CD1c-positive myeloid dendritic cell (primary cell): ENCODE measurements around the gene PRSS57.
A peak's percentile ranks its signal among the peaks of the same experiment; 100 is the strongest.
"Not testable (repeated sequence)": the region's sequence is repeated elsewhere in the genome, so short reads cannot be mapped to it uniquely, and the experiment has no call there.

Experiments used
- DNase-seq: peaks from one replicate; pipeline ENCODE4 v3.0.0-alpha.2; 2016; ENCODE audit errors: extremely low spot score

The PRSS57 gene

DNA sequence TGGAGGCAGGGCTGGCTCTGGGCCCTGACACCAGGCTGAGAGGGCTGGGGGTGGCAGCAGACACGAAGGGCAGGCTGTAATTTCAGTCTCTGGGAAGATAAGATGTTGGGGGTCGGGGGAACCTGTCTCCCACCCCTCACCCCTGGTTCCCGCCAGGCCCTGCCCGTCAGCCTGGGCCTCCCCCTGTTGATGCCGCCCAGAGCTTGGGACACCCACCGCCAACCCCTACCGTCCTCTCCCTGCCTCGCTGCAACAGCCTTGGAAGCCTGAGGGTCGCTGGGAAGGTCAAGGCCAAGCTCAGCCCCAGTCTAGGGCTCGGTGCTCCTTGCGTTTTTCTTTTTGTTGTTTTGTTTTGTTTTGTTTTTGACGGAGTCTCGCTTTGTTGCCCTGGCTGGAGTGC is 28.0 kb upstream of the PRSS57 start:
- no peak for DNase-seq

DNA sequence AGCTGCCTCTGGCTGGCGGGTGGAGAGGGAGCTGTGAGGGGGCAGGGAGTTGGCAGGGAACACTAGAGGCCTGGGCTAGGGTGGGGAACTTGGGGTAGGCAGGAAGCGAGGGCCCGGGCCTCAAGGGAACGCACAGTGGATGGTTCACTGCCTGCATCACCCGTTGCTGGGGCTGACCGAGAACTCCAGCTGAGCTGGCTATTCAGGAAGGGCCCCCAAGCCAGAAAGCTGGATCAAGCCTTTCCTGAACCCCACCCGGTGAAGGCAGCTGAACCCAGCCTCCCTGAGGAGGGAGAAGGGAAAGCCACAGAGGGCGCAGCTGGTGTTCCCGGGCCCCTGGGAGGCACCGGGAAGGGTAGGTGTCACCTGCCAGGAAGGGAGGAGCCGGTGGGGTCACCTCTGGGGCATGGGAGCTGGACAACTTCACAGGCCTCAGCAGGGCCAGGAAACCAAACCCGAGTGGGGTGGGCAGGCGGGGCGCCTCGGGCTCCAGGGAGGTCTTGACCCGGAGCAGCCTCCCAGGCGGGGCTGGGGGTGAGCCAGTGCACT is 27.4 kb upstream of the PRSS57 start:
- DNase-seq = no peak

DNA sequence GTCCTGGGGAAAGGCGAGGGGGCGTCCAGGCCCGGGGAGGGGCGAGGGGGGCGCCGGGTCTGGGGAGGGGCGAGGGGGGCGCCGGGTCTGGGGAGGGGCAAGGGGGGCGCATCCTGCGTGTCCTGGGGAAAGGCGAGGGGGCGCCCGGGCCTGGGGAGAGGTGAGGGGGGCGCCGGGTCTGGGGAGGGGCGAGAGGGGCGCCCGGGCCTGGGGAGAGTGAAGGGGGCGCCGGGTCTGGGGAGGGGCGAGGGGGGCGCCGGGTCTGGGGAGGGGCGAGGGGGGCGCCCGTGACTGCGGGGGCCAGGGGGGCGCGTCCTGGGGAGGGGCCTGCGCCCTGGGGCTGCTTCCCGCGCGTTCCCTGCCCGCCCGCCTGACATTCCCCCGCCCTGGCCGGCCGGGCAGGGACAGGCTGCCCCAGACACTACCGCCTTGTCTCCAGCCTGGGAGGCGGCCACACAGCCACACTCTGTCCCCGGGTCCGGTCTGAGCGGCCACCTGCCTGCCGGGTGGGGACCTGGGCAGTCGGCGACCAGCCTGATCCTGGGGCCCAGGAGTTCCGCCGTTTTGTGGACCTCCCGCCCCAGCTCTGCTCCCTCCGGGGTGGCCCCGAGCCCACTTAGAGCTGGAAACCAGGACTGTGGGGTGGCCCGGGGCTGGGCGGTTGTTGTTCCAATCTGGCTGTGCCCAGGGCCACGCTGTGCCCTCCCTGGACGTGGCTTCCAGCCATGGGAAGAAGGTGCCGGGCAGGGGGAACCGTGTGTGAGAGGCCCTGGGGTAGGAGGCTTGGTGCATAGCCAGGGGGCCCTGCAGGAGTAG is 25.3 kb upstream of the PRSS57 start:
- DNase-seq = no peak

DNA sequence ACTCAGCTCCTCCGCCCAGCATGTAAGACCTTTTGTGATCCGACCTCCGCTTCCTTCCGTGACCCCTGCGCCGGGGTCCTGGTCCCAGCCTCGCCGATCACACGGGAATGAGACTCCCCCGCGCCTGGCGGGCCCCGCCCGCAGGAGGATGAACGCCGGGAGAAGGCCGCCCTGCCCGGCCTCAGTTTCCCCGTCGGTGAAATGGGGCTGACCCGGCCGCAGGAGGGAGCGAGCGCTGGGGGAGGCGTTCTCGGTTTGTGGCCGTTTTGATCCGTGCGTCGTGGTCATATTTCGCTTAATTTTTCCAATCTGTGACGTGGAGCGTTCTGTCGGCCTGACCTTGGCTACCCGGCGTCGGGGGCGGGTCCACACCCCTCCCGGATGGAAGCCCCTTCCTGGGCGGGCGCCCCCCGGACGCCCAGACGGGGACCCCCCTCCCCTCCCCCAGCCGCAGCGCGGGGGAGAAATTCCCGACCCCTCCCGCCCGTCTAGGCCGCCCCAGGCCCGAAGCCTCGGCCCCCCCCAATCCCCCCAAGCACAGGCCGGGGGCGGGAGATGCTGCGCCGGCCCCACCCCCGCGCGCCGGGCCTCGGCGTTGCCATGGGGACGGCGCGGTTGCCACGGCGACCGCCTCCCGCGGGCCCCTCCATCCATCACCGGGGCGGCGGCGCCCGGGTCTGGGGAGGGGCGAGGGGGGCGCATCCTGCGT is 24.5 kb upstream of the PRSS57 start:
- DNase-seq = no peak

DNA sequence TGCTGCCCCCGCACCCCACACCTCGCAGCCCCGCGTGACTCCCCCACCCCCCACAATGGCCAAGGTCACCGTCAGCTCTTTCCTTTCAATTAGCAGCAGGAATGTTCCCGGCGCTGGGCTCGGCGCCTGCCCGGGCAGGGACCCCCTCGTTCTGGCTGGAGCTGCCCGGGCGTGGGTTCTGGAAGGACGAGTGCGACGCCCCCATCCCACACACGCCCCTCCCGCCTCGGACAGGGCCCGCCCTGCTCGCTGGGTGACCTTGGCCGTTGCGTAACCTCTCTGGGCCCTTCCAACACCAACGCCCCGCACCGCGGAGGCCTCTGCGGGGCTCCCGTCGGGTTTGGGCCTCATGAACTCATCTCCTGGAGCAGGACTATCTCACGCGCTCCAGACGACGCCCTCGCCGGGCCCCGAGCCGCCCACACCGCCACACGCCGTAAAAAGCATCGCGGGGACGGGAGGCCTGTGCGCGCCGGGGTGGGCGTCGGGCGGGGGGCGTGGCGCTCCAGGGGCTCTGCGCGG is 23.8 kb upstream of the PRSS57 start:
- DNase-seq = peak; percentile 17

DNA sequence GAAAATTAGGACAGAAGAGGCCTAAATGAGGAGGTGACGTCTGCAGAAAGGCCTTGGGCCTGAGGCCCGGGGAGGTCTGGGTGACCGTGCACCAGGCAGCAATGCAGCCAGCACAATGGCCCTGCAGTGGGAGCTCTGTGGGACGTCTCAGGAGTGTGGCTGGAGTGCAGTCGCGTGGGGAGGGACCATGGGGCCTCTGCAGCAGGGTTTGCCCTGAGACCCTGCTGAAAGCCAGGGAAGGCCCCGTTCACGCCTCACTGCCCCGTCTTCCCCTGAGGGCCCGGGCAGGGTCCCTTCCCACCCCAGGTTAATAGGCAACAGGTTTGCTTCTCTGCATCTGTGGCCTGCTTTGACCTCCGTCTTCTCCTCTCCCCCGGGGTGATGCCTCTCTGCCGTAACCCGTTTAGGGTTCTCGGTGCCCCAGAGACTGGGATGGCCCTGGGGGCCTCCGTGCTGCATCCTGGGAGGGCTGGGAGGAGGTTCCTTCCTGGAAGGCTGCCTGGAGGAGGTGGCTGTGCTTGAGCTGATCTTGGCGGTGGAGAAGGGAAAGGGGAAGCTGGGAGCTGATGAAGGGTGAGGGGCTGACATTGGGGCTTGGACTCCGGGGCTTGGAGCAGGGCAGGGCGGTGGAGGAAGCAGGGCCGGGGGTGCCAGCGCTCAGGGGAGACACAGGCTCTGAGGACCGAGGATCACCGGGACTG is 23.1 kb upstream of the PRSS57 start:
- no peak for DNase-seq

DNA sequence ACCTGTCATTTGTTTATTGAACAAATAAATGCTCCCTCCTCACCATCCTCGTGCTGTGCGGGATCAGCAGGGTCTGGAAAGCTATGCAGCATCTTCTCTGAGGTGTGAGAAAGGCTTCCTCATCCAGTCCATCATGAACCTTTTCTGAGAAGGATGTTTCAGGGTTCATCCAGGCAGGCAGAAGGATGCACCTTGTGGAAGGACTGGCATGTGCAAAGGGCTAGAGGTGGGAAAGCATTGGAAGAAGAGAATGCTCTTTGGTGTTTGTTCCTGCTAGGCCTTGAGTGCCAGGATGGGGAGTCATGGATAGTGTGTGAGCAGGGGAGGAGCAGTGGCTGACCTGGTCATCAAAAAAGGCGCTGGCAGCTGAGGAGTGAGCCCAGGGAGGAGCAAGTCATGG is 20.1 kb upstream of the PRSS57 start:
- DNase-seq = no peak

DNA sequence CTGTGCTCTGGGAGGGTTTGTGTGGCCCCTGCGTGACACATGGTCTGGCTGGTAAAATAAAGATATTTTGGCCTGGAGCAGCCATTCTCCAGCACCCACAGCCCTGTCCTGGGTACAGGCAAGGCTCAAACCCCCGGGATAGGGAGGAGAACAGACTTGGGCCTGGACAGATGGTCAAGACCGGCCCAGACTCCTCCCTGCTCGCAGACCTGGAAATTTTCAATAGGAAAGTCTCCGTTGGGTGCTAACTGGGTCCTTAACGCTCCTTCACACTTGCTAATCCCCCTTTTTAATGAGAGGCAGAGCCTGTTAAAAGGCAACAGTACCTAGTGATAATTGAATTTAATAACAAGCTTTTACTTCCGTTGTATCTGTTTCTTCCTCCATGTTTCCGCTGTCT is 16.0 kb upstream of the PRSS57 start:
- no peak for DNase-seq

DNA sequence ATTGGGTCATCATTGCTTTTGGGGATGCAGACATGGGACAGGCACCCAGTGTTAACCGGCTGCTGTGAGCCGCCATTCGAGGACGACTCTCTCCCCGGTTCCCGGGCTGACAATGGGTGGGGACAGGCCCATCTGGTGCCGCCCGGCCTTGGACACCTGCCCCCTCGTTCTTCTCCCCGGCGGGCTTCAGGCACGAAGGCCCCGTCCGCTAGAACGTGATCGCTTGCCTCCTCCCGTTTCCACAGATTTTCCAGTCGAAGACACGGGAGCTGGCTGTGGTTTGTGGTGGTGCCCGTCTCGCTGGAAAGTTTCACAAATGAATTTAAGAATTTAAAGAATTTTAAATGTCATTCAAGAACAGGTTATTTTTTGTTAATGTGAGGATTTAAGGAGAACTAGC is 15.5 kb upstream of the PRSS57 start:
- DNase-seq = no peak

DNA sequence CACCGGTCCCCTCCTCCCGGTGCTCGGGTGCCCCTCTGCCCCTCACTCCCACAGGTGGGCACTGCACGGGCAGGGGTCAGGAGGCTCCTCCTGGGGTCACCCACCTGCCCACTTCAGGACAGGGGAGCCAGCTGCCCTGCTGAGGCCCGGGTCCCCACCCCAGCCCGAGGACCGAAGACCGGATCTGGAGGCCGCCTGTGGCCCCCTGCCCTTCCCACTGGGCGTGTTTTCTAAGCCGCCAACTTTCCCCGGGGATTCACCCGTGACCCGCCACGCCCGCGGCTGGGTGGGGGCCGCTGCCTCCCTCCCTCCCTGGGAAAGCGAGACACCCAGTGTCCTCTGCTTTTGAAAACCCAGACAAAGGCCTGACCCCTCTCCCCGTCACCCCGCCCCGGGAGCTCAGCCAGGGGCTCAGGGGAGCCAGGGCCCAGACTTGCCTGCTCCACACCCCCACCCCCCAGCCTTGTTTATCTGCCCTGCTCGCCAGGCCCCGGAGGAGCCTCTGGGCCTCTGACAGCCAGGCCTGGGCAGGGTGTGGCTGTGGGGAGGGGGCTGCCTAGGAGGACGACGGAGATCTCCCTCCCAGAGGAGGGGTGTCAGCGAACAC is 14.8 kb upstream of the PRSS57 start:
- DNase-seq = no peak

DNA sequence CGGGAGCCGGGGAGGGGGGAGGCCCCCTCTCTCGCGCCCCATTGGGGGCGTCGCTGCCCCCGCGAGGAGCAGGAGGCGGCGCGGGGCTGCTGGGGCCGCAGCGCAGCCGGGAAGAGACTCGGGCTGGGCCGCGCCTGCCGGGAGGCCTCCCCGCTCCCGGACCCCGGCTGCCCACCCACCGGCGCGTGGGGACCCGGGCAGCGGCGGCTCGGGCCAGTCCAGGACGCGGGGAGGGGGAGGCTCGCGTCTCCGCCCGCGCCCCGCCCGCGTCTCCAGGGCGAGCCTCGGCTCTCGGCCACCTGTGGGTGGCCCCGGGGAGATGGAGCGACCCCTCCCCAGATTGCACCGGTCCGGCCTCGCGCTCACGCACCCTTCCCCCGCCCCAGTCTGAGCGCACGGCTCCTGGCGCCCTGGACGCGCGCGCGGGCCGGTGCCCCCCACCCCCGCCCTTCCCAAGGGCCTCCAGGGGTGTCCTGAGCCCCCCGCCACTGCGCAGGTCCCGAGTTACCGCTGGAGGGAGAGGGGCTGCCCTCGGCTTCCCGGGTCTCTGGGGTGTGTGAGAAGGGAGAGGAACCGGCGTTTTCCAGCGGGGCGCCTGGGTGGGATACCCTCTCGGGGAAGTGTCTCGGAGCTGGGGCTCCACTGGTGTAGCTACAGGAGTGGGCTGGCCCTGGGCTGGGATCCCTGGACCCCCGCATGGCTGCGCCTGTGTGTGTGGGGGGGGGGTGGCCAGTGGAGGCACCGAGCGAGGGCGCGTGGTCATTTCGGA is 14.1 kb upstream of the PRSS57 start:
- no peak for DNase-seq

DNA sequence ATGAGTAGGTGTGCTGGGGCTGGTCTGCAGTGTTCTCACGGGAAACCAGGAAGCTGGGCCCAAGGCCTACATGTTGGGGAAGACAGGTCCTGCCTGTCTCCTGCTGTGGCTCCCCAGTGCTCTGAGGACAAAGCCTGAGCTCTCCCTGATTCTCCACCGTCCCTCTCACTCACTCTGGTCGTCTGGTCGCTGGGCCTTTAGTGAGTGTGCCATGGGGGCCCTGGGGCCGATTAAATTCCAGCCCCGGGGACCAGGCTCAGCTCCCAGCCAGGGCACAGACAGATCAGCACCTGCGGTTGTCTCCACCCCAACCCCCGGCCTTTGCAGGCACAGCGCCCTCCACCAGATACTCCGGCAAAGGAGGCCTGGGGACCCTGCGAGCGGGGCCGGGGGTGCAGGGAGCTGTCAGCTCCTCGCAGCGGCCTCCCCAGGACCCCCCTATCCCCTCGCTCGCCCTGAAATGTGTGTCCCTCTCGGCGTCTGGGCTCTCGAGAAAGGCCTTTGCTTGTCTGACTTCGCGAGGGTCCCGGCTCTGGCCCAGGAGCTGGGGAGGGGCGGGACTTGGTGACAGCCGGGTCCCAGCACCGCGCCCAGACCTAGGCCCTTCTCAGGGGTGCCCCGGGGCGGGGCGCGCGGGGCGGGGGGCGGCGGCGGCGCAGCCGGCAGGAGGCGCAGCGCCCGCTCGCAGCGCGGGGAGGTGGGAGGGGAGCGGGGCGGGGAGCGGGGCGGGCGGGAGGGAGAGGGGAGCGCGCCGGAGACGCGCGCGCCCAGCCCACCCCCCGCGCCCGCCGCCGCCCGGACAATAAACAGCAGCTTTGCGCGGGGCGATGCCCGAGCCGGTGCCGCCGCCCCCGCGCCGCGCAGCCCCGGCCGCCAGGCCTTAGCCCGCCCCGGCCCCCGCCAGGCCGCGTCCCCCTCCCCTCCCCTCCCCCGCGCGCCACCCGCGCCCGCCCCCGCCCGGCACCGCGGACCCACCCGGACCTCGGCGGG is 13.2 kb upstream of the PRSS57 start, which contains the start of gene PALM:
Gene PALM, plus strand, starts transcription at position 782 of the 990 bp plus-strand sequence. CDS start 212 bp downstream, outside the sequence.
- DNase-seq = no peak

DNA sequence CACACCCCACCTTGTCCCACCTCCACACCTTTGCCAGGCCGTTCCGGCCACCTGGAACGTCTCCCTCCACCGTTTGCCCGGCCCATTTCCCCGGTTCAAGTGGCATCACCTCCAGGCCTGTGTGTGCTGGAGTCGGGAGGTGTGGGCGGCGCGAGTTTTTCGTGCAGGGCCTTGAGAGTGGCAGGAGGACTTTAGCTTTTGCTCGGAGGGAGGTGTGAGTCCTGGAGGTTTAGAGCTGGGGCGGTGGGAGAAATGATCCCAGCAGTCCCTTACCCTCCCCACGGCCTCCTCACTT is 9.1 kb upstream of the PRSS57 start:
- DNase-seq = no peak

DNA sequence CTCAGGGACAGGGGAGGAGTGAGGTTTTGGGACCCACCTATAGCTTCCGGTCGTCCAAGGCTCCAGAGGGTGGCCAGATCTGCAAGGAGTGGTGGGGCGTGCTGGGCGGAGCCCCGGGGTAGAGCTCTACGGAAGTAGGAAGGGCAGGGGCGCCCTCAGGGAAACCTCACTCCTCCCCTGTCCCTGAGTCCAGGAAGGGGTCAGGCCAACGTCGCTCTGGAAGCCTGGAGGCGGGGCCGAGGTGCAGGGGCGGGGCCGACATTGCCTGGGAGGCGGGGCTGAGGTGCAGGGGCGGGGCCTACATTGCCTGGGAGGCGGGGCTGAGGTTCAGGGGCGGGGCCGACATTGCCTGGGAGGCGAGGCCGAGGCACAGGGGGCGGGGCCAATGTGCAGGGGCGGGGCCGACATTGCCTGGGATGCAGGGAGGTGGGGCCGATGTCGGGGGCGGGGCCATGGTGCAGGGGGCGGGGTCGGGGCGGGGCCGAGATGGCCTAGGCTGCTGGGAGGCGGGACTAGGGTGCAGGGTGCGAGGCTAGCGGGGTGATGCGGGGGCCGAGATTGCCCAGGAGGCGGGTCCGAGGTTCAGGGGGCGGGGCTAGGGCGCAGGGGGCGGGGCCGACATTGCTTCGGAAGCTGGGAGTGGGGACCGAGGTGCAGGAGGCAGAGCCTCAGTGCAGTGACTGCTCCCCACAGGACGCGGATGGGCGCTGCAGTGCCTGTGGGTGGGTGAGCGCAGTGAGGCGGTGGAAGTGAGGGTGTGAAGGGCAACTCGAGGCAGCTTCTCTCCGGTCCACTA is 8.6 kb upstream of the PRSS57 start:
- DNase-seq = peak; percentile 92

DNA sequence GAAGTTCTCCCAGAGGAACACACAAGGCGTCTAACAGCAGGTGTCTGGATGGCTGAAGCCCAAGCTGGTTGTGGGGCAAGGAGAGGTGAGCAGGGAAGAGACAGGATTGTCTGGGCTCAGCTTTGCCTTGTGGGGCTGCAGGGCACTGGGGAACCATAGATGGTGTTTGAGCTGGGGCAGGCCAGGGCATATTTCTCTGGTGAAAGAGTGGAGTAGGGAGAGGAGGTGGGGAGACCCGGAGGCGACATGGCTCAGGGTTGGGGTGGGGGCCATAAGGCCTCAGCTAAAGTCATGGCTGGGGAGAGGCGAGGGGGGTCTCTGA is 8.0 kb upstream of the PRSS57 start:
- DNase-seq = no peak

DNA sequence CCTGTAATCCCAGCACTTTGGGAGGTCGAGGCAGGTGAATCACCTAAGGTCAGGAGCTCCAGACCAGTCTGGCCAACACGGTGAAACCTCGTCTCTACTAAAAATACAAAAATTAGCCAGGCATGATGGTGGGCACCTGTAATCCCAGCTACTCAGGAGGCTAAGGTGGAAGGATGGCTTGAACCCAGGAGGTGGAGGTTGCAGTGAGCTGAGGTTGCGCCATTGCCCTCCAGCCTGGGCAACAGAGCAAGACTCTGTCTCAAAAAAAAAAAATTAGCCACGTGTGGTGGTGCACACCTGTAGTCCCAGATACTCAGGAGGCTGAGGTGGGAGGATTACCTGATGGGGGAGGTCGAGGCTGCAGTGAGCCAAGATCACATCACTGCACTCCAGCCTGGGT is 7.6 kb upstream of the PRSS57 start:
- not testable (repeated sequence) for DNase-seq

DNA sequence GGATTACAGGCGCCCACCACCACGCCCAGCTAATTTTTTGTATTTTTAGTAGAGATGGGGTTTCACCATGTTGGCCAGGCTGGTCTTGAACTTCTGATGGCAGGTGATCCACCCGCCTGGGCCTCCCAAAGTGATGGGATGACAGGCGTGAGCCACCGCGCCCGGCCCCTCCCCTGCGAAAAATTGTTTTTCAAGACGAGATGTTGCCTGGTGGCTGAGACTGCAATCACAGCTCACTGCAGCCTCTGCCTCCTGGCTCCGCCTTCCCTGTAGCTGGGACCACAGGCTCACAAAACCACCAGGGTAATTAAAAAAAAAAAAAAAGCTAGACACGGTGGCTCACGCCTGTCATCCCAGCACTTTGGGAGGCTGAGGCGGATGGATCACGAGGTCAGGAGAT is 4.6 kb upstream of the PRSS57 start:
- not testable (repeated sequence) for DNase-seq

DNA sequence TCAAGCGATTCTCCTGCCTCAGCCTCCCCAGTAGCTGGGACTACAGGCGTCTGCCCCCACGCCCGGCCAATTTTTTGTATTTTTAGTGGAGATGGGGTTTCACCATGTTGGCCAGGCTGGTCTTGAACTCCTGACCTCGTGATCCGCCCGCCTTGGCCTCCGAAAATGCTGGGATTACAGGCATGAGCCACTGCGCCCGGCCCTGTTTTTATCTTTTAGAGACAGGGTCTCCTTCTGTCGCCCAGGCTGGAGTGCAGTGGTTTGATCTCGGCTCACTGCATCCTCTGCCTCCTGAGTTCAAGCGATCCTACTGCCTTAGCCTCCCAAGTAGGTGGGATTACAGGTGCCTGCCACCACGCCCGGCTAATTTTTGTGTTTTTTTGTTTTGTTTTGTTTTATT is 3.3 kb upstream of the PRSS57 start:
- not testable (repeated sequence) for DNase-seq
